ENCODE data around the gene ADAMTS2.

ADAMTS2 gene

DNA sequence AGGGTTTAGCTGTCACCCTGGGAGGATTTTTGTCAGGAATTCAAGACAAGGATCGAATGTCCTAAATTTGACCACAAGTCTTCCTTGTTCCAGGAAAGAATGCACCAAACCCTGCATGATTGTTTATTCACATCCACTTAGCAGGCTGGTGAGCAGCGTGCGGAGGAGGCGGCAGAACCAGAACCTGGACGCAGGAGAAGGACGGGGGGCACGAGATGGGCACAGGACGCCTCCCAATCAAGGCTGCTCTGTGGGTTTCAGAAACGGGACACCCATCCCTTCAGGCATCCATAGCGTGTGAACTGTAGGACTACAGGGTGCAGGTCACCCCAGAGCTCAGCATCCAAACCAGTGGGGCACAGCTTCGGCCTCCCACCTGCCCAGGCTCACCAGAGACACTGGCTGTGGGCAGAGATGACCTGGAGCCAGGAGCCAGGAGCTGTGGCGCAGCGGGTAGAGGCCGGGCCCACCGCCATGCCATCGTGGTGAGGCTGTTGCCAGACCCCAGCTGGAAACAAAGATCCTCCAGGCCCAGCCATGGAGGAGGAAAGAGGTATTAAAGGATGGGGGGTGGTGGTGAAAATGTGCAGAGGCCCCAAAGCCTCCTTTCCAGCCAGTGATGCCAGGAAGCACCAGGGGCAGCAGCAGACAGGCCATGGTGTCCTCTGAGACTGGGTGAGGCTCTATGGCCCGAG, 32.3 kb upstream of the ADAMTS2 start:
- no peaks in the 10 kb centered on the region for H3K4me1 ChIP-seq (ENCODE audit: control insufficient read depth, insufficient read depth, low read length)
- no peak overlapping the region for H3K4me3 ChIP-seq (ENCODE audit: low read depth, low read length)
- H3K9ac ChIP-seq (ENCODE audit: low read depth, low read length) = no peak overlapping the region
- no peaks in the 10 kb centered on the region for H3K9me3 ChIP-seq (ENCODE audit: control insufficient read depth, insufficient read depth, low read length)
- H3K27me3 ChIP-seq (ENCODE audit: control insufficient read depth, insufficient read depth, low read length) = no peaks in the 10 kb centered on the region
- no peaks in the 10 kb centered on the region for H3K36me3 ChIP-seq (ENCODE audit: control insufficient read depth, insufficient read depth, low read length)

DNA sequence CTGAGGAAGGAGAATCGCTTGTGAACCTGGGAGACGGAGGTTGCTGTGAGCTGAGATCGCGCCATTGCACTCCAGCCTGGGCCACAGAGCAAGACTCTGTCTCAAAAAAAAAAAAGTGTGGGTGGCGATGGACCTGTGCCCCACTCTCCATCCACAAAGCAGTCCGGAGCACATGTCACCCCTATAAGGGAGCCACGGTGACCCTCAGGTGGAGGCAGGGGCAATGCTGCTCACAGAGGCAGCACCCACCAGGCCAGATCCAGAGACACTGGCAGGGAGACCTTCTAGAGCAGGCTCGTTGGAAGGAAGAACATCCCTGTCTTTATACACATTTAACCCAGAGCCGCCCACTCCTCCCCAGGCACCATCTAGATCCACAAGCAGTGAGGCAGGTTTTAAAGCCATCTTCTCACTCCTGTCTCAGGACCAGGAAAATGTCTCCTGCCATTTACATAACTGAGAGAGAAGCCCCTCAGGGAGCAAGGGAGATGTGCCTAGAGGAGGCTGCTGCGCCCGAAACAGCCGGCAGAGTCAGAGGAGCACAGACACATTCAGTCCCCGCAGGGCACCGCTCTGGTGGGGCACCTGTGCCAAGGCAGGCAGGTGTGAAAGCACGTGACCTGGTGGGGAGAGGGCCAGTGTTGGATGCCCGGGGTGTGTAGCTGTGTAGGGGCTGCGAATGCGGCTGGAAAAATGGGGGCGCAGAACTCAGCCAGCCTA, 31.6 kb upstream of the ADAMTS2 start:
- Histone ChIP-seq H3K36me3 (ENCODE audit: control insufficient read depth, insufficient read depth, low read length) (no peaks in the 10 kb centered on the region), H3K9ac (ENCODE audit: low read depth, low read length) (no peak overlapping the region), H3K27me3 (ENCODE audit: control insufficient read depth, insufficient read depth, low read length) (no peaks in the 10 kb centered on the region), H3K4me3 (ENCODE audit: low read depth, low read length) (no peak overlapping the region), H3K4me1 (ENCODE audit: control insufficient read depth, insufficient read depth, low read length) (no peaks in the 10 kb centered on the region), H3K9me3 (ENCODE audit: control insufficient read depth, insufficient read depth, low read length) (no peaks in the 10 kb centered on the region)

DNA sequence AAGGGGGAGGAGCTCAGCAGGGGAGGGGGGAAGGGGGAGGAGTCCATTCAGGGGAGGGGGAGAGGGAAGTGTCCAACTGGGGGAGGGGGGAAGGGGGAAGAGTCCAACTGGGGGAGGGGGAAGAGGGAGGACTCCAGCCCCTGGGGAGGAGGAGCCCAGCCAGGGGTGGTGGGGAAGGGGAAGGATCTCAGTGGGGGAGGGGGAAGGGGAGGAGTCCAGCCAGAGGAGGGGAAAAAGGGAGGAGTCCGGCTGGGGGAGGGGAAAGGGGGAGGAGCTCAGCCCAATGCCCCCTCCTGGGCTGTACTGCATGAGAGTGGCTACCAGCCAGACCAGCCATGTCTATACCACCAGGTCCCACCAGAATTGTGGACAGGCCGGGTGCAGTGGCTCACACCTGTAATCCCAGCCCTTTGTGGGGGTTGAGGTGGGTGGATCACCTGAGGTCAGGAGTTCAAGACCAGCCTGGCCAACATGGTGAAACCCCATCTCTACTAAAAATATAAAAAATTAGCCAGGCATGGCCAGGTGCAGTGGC, 30.6 kb upstream of the ADAMTS2 start:
- Histone ChIP-seq H3K9ac (ENCODE audit: low read depth, low read length) (no peak overlapping the region), H3K9me3 (ENCODE audit: control insufficient read depth, insufficient read depth, low read length) (no peaks in the 10 kb centered on the region), H3K4me1 (ENCODE audit: control insufficient read depth, insufficient read depth, low read length) (no peaks in the 10 kb centered on the region), H3K36me3 (ENCODE audit: control insufficient read depth, insufficient read depth, low read length) (no peaks in the 10 kb centered on the region), H3K27me3 (ENCODE audit: control insufficient read depth, insufficient read depth, low read length) (no peaks in the 10 kb centered on the region), H3K4me3 (ENCODE audit: low read depth, low read length) (no peak overlapping the region)

DNA sequence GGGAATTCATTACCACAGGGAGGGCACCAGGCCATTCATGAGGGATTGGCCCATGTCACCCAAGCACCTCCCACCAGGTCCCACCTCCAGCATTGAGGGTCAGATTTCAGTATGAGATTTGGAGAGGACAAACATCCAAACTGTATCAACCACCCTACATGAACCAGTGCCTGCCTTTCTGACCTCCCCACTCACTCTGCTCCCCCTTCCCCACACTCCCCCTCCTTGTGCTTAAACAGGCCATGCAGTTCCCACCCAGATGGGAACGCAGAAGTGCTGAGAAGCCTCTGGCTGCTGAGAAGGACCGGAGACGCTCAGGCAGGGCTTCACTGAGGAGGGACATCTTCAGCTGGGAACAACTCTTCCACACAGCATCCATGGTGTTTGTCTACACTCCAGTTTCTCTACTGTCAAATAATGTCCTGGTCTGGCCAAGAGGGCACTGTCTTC, 30.0 kb upstream of the ADAMTS2 start:
- H3K9me3 ChIP-seq (ENCODE audit: control insufficient read depth, insufficient read depth, low read length) = no peaks in the 10 kb centered on the region
- H3K4me1 ChIP-seq (ENCODE audit: control insufficient read depth, insufficient read depth, low read length) = no peaks in the 10 kb centered on the region
- H3K9ac ChIP-seq (ENCODE audit: low read depth, low read length) = no peak overlapping the region
- no peaks in the 10 kb centered on the region for H3K27me3 ChIP-seq (ENCODE audit: control insufficient read depth, insufficient read depth, low read length)
- H3K36me3 ChIP-seq (ENCODE audit: control insufficient read depth, insufficient read depth, low read length) = no peaks in the 10 kb centered on the region
- H3K4me3 ChIP-seq (ENCODE audit: low read depth, low read length) = no peak overlapping the region

DNA sequence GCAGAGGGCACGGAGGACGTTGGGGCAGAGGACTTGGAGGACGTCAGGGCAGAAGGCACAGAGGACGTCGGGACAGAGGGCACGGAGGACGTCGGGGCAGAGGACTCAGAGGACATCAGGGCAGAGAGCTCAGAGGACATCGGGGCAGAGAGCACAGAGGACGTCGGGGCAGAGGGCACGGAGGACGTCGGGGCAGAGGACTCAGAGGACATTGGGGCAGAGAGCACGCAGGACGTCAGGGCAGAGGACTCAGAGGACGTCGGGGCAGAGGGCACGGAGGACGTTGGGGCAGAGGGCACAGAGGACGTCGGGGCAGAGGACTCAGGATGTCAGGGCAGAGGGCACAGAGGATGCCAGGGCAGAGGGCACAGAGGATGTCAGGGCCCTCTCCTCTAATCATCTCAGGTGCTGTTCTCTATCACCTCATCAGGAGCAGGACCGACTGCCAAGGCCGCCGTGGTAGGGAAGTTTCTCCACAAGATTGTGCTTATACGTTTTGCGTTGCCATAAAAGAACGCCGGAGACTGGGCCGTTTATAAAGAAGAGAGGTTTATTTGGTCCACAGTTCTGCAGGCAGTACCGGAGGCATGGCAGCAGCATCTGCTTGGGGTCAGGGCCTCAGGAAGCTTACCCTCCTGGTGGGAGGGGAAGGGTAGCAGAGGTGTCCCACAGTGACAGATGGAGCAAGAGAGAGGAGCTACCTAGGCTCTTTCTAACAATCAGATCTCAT, 29.4 kb upstream of the ADAMTS2 start:
- Histone ChIP-seq H3K27me3 (ENCODE audit: control insufficient read depth, insufficient read depth, low read length) (no peaks in the 10 kb centered on the region), H3K9ac (ENCODE audit: low read depth, low read length) (no peak overlapping the region)

DNA sequence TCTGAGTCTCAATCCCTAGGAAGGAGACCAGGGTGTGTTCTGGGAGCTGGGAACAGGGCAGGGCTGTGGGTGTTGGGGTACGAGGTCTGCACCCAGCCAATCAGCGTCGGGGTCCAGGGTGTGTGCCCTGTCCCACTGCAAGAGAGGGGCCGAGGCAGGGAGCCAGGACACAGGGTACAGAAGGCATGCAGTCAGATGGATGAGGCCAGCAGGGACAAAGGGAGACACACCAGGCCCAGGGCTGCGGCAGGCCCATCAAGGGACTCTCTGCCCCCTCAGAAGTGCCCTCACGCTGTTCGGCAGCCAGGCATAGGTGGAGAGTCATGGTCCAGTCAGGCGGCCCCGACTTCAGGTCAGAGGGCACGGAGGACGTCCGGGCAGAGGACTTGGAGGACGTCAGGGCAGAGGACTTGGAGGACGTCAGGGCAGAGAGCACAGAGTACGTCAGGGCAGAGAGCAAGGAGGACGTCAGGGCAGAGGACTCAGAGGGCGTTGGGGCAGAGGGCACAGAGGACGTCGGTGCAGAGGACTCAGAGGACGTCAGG, 28.8 kb upstream of the ADAMTS2 start:
- Histone ChIP-seq H3K27me3 (ENCODE audit: control insufficient read depth, insufficient read depth, low read length) (no peaks in the 10 kb centered on the region), H3K4me1 (ENCODE audit: control insufficient read depth, insufficient read depth, low read length) (no peaks in the 10 kb centered on the region), H3K9ac (ENCODE audit: low read depth, low read length) (no peak overlapping the region), H3K4me3 (ENCODE audit: low read depth, low read length) (no peak overlapping the region), H3K36me3 (ENCODE audit: control insufficient read depth, insufficient read depth, low read length) (no peaks in the 10 kb centered on the region), H3K9me3 (ENCODE audit: control insufficient read depth, insufficient read depth, low read length) (no peaks in the 10 kb centered on the region)

More for the DNA sequence above, 29.4 kb upstream of the ADAMTS2 start:
- Histone ChIP-seq H3K9me3 (ENCODE audit: control insufficient read depth, insufficient read depth, low read length) (no peaks in the 10 kb centered on the region), H3K4me3 (ENCODE audit: low read depth, low read length) (no peak overlapping the region), H3K4me1 (ENCODE audit: control insufficient read depth, insufficient read depth, low read length) (no peaks in the 10 kb centered on the region), H3K36me3 (ENCODE audit: control insufficient read depth, insufficient read depth, low read length) (no peaks in the 10 kb centered on the region)

DNA sequence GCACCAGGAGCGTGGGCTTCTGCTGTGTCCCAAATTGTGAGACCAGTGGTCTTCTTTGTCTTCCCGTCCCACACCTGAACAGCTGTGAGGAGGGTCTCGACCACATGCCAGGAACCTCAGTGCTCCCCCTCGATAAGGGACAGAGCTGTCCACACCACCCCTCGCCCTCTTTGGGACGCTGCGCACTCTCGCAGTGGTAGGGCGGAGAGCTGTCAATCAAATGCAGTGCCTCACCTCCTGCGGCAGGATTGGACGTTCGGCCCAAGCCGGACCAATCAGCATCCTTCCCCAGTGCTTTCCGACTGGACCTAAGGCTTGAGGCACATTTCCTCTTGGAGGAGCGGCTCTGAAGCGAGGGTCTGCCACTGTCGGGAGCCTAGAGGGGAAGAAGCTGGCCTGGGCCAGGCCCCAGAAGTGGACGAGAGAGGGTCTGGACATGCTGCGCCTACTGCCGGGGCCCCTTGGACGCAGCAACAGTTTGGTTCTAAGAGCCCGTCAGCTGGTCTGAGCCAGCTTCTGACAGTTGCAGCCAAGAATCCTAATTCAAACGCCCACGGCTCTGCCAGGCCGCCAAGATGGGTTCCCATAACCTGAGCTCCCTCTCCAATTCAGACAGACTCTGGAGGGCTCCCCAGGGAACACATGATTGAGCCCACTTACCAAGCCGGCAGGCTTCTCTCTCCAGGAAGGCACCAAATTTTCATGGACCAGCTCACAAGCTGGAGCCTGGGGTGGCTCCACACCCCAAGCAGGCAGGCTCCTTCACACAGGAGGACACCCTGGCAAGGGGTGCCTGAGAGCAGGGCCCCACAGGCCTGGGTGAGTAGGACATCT, 28.1 kb upstream of the ADAMTS2 start:
- Histone ChIP-seq H3K4me1 (ENCODE audit: control insufficient read depth, insufficient read depth, low read length) (no peaks in the 10 kb centered on the region), H3K4me3 (ENCODE audit: low read depth, low read length) (no peak overlapping the region), H3K9me3 (ENCODE audit: control insufficient read depth, insufficient read depth, low read length) (no peaks in the 10 kb centered on the region), H3K36me3 (ENCODE audit: control insufficient read depth, insufficient read depth, low read length) (no peaks in the 10 kb centered on the region), H3K27me3 (ENCODE audit: control insufficient read depth, insufficient read depth, low read length) (no peaks in the 10 kb centered on the region), H3K9ac (ENCODE audit: low read depth, low read length) (no peak overlapping the region)

DNA sequence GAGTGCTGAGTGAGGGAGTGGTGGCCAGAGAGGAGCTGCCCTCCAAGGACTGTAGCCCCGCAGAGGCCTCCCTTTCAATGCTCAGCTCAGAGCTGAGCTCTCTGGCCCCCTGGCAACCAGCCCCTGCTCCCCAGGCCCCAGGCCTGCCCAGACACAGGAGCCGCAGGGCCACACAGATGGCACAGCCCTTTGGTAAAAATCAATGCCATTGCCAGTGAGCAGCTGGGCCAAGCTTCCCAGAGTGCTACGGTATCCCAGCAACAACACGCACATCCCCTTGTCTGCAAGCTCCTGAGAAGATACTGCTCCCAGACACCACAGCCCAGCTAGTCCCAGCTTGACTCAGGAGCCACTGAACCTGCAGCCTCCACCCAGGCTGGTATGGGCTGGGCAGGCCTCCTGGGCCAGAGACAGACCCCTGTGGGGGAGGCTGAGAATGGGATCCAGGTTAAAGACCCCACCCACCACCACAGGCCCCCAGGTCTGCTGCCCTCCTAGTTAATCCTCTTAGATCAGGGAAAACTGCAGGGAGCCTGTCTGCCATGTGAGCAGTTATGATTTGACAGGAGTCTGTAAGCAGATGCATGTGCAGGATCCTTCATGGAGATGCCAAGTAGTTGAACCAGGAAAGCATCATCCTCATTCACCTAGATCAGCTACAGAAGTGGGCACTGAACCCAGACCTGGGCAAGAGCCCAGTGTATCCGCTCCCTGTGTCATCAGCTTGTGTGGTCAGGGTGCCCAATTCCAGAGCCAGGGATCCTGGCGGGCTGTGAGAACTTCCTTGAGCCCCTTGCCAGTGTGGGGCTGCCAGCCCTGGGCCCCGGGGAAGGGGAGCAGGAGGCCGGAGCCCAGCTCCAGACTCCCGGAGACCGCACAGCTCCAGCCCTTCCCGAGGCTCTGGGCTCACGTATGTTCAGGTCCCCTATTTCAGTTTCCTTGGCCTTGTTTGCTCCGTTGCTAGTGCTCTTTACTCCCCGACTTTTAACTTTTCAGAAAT, 26.7 kb upstream of the ADAMTS2 start:
- no peaks in the 10 kb centered on the region for H3K27me3 ChIP-seq (ENCODE audit: control insufficient read depth, insufficient read depth, low read length)
- no peak overlapping the region for H3K9ac ChIP-seq (ENCODE audit: low read depth, low read length)
- H3K4me3 ChIP-seq (ENCODE audit: low read depth, low read length) = no peak overlapping the region
- no peaks in the 10 kb centered on the region for H3K36me3 ChIP-seq (ENCODE audit: control insufficient read depth, insufficient read depth, low read length)
- H3K4me1 ChIP-seq (ENCODE audit: control insufficient read depth, insufficient read depth, low read length) = no peaks in the 10 kb centered on the region
- no peaks in the 10 kb centered on the region for H3K9me3 ChIP-seq (ENCODE audit: control insufficient read depth, insufficient read depth, low read length)

DNA sequence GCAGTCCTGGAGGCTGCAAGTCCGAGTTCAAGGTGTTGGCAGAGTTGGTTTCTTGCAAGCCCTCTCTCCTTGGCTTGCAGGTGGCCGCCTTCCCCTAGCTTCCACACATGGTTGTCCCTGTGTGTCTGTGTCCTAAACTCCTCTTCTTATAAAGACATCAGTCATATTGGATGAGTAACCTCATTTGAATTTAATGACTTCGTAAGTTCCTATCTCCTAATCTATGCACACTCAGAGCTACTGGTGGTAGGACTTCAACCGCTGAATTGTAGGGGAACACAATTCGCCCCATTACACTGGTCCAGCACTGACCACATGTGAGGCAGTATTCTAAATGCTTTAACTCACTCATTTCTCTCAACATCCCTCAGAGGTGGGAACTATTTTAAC, 25.9 kb upstream of the ADAMTS2 start:
- Histone ChIP-seq H3K36me3 (ENCODE audit: control insufficient read depth, insufficient read depth, low read length) (no peaks in the 10 kb centered on the region), H3K9ac (ENCODE audit: low read depth, low read length) (no peak overlapping the region), H3K27me3 (ENCODE audit: control insufficient read depth, insufficient read depth, low read length) (no peaks in the 10 kb centered on the region), H3K9me3 (ENCODE audit: control insufficient read depth, insufficient read depth, low read length) (no peaks in the 10 kb centered on the region), H3K4me1 (ENCODE audit: control insufficient read depth, insufficient read depth, low read length) (no peaks in the 10 kb centered on the region), H3K4me3 (ENCODE audit: low read depth, low read length) (no peak overlapping the region)

DNA sequence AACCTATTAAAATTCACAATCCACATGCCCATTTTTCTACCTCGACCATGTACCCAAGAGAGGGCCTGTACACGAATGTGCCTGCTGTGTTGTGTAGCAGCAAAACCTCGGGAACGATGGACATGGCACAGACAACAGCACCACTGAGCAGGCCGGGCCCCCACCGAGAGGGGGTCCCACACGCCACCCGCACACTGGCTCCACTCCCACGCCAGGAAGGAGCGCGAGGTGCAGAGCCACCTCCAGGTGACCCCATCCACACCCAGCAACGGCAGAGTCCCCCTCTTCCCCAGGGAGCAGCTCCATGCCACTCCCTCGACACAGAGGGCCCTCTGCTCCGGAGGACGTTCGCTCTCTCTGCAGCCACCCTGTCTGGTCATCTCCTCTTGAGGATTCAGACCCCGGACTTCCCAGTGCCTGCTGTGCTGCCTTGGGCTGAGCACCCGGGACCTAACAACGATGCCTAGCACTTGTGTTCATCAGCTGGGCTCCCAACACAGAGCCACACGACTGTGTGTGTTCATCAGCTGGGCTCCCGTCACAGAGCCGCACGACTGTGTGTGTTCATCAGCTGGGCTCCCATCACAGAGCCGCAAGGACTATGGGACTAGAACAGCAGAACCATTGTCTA, 25.3 kb upstream of the ADAMTS2 start:
- H3K4me3 ChIP-seq (ENCODE audit: low read depth, low read length) = no peak overlapping the region
- no peaks in the 10 kb centered on the region for H3K27me3 ChIP-seq (ENCODE audit: control insufficient read depth, insufficient read depth, low read length)
- no peaks in the 10 kb centered on the region for H3K36me3 ChIP-seq (ENCODE audit: control insufficient read depth, insufficient read depth, low read length)
- H3K9me3 ChIP-seq (ENCODE audit: control insufficient read depth, insufficient read depth, low read length) = no peaks in the 10 kb centered on the region
- H3K9ac ChIP-seq (ENCODE audit: low read depth, low read length) = no peak overlapping the region
- no peaks in the 10 kb centered on the region for H3K4me1 ChIP-seq (ENCODE audit: control insufficient read depth, insufficient read depth, low read length)
